ENCODE data around the gene WDR1. TPM values are rescaled to one million over a fixed set of nuclear protein-coding genes. Genes with fewer than 3 reads are reported as not detected.
A peak's percentile ranks its signal among the peaks of the same experiment; 100 is the strongest.

WDR1 gene
- total RNA-seq, 4 donors from 2014 or later: 353 to 530 (median 419) TPM

DNA sequence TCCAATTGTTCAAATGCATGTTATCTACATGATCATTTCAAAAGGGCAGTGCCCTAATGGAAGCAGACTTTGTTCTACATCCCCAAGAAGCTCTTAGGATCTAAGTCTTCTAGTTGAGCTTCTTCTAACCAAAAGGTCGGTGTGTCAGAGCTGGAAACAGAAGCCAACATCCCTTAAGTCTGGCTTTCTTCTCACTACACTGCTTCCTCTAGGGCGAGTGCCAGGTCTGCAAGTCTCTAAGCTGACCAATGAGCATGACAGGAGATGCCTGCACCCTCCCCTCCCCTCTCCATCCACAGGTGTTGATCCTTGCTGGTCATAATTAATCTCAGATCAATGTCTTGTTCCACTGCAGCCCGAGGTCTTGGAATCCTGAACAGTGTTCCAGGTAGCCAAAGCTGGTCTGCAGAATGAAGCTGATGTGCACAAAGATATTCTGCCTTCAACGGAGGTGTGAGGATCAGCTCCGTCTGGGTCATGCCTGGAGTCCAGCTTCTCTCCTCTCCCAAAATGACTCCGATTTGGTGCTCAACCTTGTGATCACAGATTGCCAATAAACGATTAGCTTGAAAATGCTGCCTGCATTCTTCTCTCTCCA lies 44.1 kb downstream of the WDR1 start:
- Histone ChIP-seq H3K27me3 (no peaks in the 10 kb centered on the region), H3K4me3 (no peak overlapping the region), H3K9me3 (no peaks in the 10 kb centered on the region), H3K27ac (peak overlapping the region in 3 of 4 donors; percentile 1 to 14 (median 10)), H3K4me1 (peaks cover 0 to 15% (median 0%) of the 10 kb centered on the region in 3 donors), H3K36me3 (peaks cover 0 to 68% of the 10 kb centered on the region in 2 donors)
- 30 to 43% methylated on average over 1 to 3 of the region's 7 CpGs for WGBS, 2 donors (ENCODE audit: low coverage in 1 of 2)
- no peak for ATAC-seq
- TF ChIP-seq POLR2A (IDR thresholded peaks at IDR 0.05) (no peak), EP300 (IDR thresholded peaks at IDR 0.05) (no peak), POLR2AphosphoS5 (IDR thresholded peaks at IDR 0.05) (peak; percentile 47)
- TF ChIP-seq, protein P1, sequence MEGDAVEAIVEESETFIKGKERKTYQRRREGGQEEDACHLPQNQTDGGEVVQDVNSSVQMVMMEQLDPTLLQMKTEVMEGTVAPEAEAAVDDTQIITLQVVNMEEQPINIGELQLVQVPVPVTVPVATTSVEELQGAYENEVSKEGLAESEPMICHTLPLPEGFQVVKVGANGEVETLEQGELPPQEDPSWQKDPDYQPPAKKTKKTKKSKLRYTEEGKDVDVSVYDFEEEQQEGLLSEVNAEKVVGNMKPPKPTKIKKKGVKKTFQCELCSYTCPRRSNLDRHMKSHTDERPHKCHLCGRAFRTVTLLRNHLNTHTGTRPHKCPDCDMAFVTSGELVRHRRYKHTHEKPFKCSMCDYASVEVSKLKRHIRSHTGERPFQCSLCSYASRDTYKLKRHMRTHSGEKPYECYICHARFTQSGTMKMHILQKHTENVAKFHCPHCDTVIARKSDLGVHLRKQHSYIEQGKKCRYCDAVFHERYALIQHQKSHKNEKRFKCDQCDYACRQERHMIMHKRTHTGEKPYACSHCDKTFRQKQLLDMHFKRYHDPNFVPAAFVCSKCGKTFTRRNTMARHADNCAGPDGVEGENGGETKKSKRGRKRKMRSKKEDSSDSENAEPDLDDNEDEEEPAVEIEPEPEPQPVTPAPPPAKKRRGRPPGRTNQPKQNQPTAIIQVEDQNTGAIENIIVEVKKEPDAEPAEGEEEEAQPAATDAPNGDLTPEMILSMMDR (IDR thresholded peaks at IDR 0.05): no peak

DNA sequence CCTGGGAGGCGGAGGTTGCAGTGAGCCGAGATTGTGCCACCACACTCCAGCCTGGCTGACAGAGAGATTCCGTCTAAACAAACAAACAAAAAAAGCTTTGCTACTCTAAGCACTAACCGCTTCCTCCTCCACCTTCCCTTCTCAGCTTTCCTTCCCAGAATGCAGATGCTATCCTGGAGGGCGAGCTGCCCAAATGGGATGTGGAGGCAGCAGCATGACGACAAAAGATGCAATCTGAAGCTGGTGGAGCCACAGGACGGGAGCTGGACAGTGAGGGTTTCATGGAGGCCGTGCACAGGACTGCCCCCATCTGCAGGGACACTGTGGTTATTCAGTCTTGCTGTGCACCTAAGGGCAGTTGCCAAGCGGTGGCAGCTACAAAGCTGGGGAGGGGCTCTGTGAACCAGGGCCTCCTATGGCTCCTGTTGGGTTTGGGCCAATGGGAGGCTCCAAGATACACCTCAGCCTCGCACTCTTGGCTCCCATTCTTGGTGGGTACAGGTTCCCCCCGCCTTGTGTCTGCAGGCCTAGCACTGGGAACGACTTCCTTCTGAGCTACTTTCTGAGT lies 47.4 kb downstream of the WDR1 start:
- TF ChIP-seq, protein P1 (IDR thresholded peaks at IDR 0.05): no peak
- no peak for TF ChIP-seq POLR2A (IDR thresholded peaks at IDR 0.05)
- no peak for TF ChIP-seq EP300 (IDR thresholded peaks at IDR 0.05)
- no peak for TF ChIP-seq POLR2AphosphoS5 (IDR thresholded peaks at IDR 0.05)
- no peak for ATAC-seq
- Histone ChIP-seq H3K9me3 (no peaks in the 10 kb centered on the region), H3K36me3 (peaks cover 0 to 59% of the 10 kb centered on the region in 2 donors), H3K27ac (no peak overlapping the region), H3K4me1 (peaks cover 0 to 2% (median 0%) of the 10 kb centered on the region in 3 donors), H3K4me3 (no peak overlapping the region), H3K27me3 (no peaks in the 10 kb centered on the region)
- WGBS, 2 donors (ENCODE audit: low coverage in 1 of 2): 91 to 100% methylated on average over 6 to 9 of the region's 12 CpGs

DNA sequence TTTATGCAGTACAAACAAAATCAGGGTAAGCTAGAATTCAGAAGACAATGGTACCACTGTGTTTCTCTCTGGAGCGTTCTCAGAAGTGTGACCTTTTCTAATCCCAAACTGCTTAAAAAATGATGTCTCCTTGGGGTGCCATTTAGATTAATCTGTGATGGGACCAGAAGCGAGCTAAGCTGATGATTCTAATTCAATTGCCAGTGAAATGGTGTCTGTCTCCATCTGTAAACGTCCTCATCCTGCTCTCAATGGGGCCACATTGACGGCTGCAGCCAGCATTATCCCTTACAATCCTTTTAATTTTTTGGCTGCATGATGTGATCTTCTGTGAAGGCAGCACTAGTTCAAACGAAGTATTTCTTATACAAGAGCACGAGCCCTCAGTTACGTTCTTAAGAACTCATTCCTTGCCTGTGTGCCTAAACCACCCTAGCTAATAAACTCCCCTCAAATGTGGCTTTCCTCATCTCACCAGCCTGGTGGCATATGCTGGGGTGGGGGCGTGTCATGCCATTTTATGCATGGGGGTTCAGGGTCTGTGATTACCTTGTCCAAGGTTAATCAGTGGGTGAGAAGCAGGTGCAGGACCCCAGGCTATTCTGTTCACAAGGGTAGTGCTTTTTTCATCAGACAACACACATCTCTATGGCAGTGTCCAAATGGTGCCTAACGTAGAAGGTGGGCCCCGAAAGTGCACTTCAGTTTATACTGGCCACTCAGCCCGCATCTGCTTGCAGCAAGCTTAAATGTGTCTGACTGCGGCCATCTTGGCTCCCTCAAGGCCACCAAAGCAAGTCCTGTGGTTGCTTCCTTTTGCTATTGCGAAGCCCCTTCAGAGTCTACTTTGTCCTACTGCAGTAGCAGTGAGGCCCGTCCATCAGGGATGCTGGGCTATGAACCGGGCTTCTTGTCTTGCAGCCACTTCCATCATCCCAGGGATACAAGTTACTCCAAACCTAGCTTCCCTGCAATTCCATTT lies 49.6 kb downstream of the WDR1 start:
- ATAC-seq: no peak
- Histone ChIP-seq H3K27ac (no peak overlapping the region), H3K36me3 (peaks cover 0 to 40% of the 10 kb centered on the region in 2 donors), H3K27me3 (no peaks in the 10 kb centered on the region), H3K9me3 (no peaks in the 10 kb centered on the region), H3K4me3 (no peak overlapping the region), H3K4me1 (peaks cover 0 to 17% (median 6%) of the 10 kb centered on the region in 3 donors)
- TF ChIP-seq EP300 (IDR thresholded peaks at IDR 0.05) (no peak), POLR2A (IDR thresholded peaks at IDR 0.05) (no peak), POLR2AphosphoS5 (IDR thresholded peaks at IDR 0.05) (no peak)
- TF ChIP-seq, protein P1 (IDR thresholded peaks at IDR 0.05): no peak
- WGBS, 2 donors (ENCODE audit: low coverage in 1 of 2): 86 to 90% methylated on average over 6 to 9 of the region's 15 CpGs

DNA sequence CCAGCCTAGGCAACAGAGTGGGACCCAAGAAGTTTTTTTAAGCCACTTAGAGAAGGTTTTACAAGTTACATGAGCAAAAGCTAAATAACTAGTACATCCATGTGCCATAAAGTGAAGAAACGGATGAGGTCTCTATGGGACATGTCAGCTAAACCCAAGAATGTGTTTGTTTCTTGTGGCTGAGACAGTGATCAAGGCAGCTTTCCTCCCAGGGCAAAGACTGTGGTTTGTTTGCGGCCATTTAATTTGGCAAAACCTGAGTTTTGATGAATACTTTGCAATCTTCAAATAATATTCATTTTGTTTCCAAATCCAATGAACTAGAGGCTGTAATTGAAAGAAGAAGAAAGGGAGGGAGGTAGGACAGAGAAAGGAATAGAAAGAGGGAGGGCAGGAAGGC lies 50.4 kb downstream of the WDR1 start:
- no peak for ATAC-seq
- H3K36me3 ChIP-seq: peaks cover 0 to 40% of the 10 kb centered on the region in 2 donors
- WGBS, 2 donors (ENCODE audit: low coverage in 1 of 2): 42 to 72% methylated on average over 2 of the region's 2 CpGs
- H3K27me3 ChIP-seq: no peaks in the 10 kb centered on the region
- no peak for TF ChIP-seq POLR2AphosphoS5 (IDR thresholded peaks at IDR 0.05)
- no peak for TF ChIP-seq POLR2A (IDR thresholded peaks at IDR 0.05)
- TF ChIP-seq, protein P1 (IDR thresholded peaks at IDR 0.05): no peak
- TF ChIP-seq EP300 (IDR thresholded peaks at IDR 0.05): no peak
- H3K9me3 ChIP-seq: no peaks in the 10 kb centered on the region
- H3K27ac ChIP-seq: no peak overlapping the region
- peaks cover 0 to 17% (median 6%) of the 10 kb centered on the region in 3 donors for H3K4me1 ChIP-seq
- H3K4me3 ChIP-seq: no peak overlapping the region

All from gastroesophageal sphincter (tissue), 4 donors.